ENCODE results near the gene MRPS14. TPM values are rescaled to one million over a fixed set of nuclear protein-coding genes. Genes with fewer than 3 reads are reported as not detected.

The MRPS14 gene
- 16.3 and 19.2 TPM in 2 replicates for total RNA-seq

DNA sequence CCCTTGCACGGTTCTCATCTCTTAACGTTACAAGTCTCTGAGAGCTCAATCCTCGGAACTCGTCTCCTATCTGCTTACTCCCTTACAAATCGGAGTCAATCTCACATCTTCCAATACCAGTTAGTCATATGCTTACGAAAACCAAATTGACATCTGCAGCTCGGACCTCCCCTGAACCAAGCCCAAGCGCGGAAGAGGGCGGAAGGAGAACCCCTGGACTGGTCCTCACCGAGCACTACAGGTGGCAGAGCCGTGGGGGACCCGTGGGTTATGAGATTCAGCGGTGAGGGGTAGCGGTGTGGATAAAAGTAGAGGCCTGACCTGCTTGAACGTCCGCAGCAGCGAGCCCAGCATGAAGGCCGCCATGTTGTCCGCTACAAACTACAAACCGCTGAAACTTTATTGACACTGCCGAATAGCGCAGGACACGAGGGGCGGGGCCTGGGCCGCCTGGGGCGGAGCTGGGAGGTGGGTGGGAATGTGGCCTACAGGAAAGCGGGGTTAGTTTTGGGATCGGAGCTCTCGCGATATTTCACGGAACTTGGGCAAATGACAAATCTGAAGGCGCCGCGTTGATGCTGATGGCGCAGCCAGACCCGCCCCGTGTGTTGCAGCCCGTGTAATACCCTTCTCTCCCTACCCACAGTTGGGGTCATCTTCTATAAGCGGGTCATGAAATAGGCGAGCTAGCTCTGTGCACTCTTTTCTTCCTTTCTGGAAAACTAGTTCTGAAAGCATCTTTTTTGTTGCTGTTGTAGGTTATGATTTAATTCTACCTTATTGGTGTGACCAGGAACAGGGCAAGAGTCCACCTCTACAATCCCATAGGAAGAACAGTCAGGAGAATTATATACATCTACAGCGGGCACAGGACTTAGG is at the start of gene MRPS14:
Gene MRPS14, minus strand, starts transcription at position 383 of the 879 bp plus-strand sequence. Its CDS starts 17 bp downstream, at position 366.

DNA sequence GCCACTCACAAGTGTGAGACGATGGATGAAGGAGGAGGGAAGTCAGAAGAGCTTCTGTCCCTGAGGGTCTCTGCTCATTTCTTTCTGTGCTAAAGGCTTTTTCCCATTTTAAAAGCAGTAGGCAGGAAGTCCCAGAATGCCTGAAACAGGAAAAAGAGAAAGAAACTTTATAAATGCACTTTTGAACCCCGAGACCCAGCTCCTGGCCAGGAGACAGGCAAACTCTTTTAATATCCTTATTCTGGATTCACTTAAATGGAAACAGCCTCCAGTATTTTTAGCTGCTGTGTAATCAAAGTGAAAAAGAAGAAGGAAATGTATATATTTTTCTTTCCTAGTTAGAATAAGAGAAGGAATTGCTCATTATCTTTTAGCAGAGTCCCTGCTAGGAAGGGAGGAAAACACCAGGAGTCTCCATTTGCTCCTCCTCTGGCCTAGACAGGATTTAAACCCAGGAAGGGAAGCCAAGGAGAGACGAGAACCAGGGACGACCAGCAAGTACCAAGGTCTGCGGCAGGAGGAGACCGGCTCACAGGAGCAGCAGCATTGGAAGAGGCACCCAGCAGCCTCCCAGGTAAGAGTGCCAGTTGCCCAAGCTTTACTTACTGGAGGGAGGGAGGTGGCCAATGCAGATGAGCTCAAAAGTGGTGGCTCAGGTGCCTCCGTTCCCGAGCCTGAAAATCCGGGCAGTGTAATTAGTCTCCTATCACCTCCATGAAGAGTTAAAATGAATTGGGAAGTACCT is 44.3 kb upstream of the MRPS14 start, which contains the start of gene TNN:
Gene TNN, plus strand, starts transcription at position 472 of the 745 bp plus-strand sequence. CDS start 9,586 bp downstream, outside the sequence.

DNA sequence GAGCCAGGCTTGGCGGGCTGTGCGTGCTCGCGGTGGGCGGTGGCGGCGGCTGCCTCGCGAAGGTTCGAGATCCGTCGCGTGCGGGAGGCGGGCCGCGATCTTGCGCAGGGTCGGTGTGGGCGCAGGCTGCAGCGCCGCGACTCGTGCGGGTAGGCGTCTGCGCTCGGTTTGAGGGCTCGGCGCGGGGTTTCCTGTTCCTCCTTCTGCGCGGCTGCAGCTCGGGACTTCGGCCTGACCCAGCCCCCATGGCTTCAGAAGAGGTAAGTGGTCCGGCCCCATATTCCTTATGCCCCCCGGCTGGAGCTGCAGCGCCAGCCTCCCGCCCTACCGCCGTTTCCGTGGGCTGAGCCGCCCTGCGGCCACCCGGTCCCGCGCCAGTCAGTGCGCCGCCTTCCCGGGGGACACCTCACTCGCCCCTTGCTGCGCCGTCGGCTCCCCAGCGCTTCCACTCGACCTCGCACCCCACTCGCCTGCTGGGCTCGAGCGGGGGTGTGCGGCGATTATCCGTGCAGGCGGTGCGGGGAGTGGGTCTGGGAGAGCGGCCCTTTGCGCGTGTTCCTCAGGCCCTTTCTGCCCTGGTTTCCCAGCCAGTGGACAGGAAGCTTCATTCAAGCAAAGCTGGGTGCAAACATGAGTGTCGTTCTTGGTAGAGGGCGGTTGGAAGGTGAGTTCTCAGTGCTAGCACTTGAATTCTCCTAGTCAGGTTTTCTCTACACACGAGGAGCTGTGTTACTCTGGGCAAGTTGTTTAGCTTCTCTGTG is 23.1 kb downstream of the MRPS14 start, which contains the start of gene CACYBP:
Gene CACYBP, plus strand, starts transcription at position 12 of the 761 bp plus-strand sequence. Its CDS starts 234 bp downstream, at position 246.

Other genes with a start within 250 kb of the MRPS14 start
- gene CACYBP, start 23.5 kb downstream of the MRPS14 start, total RNA-seq = 155 and 158 TPM in 2 replicates
- gene TNN, start 44.4 kb upstream of the MRPS14 start, total RNA-seq = not detected in 2 replicates
- under 0.01 and 0.15 TPM in 2 replicates for gene KIAA0040, start 169.4 kb upstream of the MRPS14 start, total RNA-seq

Data from bronchus fibroblast of lung (primary cell).